ENCODE measurements around the gene MB21D2. TPM values are rescaled to one million over a fixed set of nuclear protein-coding genes. Genes with fewer than 3 reads are reported as not detected.

The MB21D2 gene
- total RNA-seq, 1 experiment from 2014 or later, result 20.4 TPM

- Histone ChIP-seq H3K27ac (no peak overlapping the region; the same call in 1 of the 2 replicates), H3K9me3 (replicated peaks) (no peaks in the 10 kb centered on the region), H3K27me3 (no peaks in the 10 kb centered on the region), H3K4me1 (peaks cover 76% of the 10 kb centered on the region), H3K4me3 (no peak overlapping the region), H3K36me3 (no peaks in the 10 kb centered on the region)
- no peak for DNase-seq
These were observed 69.7 kb downstream of the MB21D2 start for GRCh38 chr3:192847941-192848340.

GRCh38 chr3:192845526-192845855 is 72.2 kb downstream of the MB21D2 start:
- no peak for DNase-seq
- H3K27me3 ChIP-seq, result no peaks in the 10 kb centered on the region
- no peak overlapping the region for H3K4me3 ChIP-seq
- no peaks in the 10 kb centered on the region for H3K36me3 ChIP-seq
- no peaks in the 10 kb centered on the region for H3K9me3 ChIP-seq (replicated peaks)
- H3K4me1 ChIP-seq, result peaks cover 57% of the 10 kb centered on the region
- no peak overlapping the region for H3K27ac ChIP-seq

- H3K27me3 ChIP-seq, result no peaks in the 10 kb centered on the region
- peak overlapping the region; percentile 55 for H3K27ac ChIP-seq
- no peaks in the 10 kb centered on the region for H3K9me3 ChIP-seq (replicated peaks)
- no peak for DNase-seq
- no peak overlapping the region for H3K4me3 ChIP-seq
- no peaks in the 10 kb centered on the region for H3K36me3 ChIP-seq
- peaks cover 52% of the 10 kb centered on the region for H3K4me1 ChIP-seq
These were observed 72.7 kb downstream of the MB21D2 start for GRCh38 chr3:192844836-192845525.

DNA sequence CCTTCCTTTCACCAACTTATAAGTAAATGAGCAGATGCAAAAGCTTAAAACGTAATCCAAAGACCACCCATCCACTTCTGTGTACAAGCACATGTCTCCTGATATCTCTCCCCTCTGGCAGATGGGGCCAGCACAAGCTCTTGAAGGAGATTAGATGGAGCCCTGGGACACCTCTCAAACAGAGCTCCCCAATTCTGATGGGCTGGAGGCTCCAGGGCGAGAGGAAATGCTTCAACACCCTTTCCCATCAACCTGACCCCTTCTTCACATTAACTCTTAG is 73.2 kb downstream of the MB21D2 start:
- Histone ChIP-seq H3K4me1 (peaks cover 52% of the 10 kb centered on the region), H3K9me3 (replicated peaks) (no peaks in the 10 kb centered on the region), H3K36me3 (no peaks in the 10 kb centered on the region), H3K27ac (peak overlapping the region; percentile 55), H3K27me3 (no peaks in the 10 kb centered on the region), H3K4me3 (no peak overlapping the region)
- DNase-seq, result peak; percentile 66 to 78

- Histone ChIP-seq H3K4me3 (no peak overlapping the region), H3K27me3 (no peaks in the 10 kb centered on the region), H3K36me3 (no peaks in the 10 kb centered on the region), H3K9me3 (replicated peaks) (no peaks in the 10 kb centered on the region), H3K27ac (peak overlapping the region; percentile 55), H3K4me1 (peaks cover 52% of the 10 kb centered on the region)
- DNase-seq, result no peak
These were observed 73.8 kb downstream of the MB21D2 start for GRCh38 chr3:192843723-192844485.

DNA sequence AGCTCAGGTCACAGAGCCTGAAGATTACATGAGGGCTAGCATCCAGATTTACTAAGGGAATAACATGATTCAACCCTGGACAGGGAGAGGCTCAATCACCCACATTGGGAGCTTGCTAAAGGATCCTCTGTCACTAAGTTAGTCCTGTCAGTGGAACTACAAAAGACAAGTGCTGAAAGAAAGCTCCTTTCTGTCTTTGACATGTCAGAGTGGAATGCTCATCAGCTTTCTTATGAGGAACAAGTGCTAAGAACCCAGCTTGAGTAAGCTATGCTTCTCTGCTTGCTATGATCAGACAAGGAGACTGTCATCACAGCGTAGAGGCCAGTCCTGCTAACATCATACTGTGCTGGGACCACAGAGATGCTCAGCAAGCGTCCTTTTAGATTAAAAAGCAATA is 74.5 kb downstream of the MB21D2 start:
- Histone ChIP-seq H3K4me3 (no peak overlapping the region), H3K27ac (peak overlapping the region; percentile 55; the same call in 1 of the 2 replicates), H3K9me3 (replicated peaks) (no peaks in the 10 kb centered on the region), H3K27me3 (no peaks in the 10 kb centered on the region), H3K36me3 (no peaks in the 10 kb centered on the region), H3K4me1 (peaks cover 45% of the 10 kb centered on the region)
- no peak for DNase-seq

GRCh38 chr3:192842711-192843110 is 74.9 kb downstream of the MB21D2 start:
- H3K36me3 ChIP-seq, result no peaks in the 10 kb centered on the region

GRCh38 chr3:192842138-192842537 is 75.5 kb downstream of the MB21D2 start:
- peaks cover 35% of the 10 kb centered on the region for H3K4me1 ChIP-seq
- H3K4me3 ChIP-seq, result no peak overlapping the region
- no peak for DNase-seq
- H3K36me3 ChIP-seq, result no peaks in the 10 kb centered on the region
- H3K27ac ChIP-seq, result no peak overlapping the region
- no peaks in the 10 kb centered on the region for H3K9me3 ChIP-seq (replicated peaks)
- H3K27me3 ChIP-seq, result no peaks in the 10 kb centered on the region

More at GRCh38 chr3:192842711-192843110, 74.9 kb downstream of the MB21D2 start:
- Histone ChIP-seq H3K27ac (no peak overlapping the region; the same call in 1 of the 2 replicates), H3K9me3 (replicated peaks) (no peaks in the 10 kb centered on the region), H3K4me1 (peaks cover 41% of the 10 kb centered on the region), H3K4me3 (no peak overlapping the region), H3K27me3 (no peaks in the 10 kb centered on the region)
- DNase-seq, result no peak

- H3K36me3 ChIP-seq, result no peaks in the 10 kb centered on the region
- no peak overlapping the region for H3K27ac ChIP-seq
- H3K4me3 ChIP-seq, result no peak overlapping the region
- no peaks in the 10 kb centered on the region for H3K27me3 ChIP-seq
- DNase-seq, result no peak
- peaks cover 28% of the 10 kb centered on the region for H3K4me1 ChIP-seq
- H3K9me3 ChIP-seq (replicated peaks), result no peaks in the 10 kb centered on the region
These were observed 76.2 kb downstream of the MB21D2 start for GRCh38 chr3:192841428-192841827.

DNA sequence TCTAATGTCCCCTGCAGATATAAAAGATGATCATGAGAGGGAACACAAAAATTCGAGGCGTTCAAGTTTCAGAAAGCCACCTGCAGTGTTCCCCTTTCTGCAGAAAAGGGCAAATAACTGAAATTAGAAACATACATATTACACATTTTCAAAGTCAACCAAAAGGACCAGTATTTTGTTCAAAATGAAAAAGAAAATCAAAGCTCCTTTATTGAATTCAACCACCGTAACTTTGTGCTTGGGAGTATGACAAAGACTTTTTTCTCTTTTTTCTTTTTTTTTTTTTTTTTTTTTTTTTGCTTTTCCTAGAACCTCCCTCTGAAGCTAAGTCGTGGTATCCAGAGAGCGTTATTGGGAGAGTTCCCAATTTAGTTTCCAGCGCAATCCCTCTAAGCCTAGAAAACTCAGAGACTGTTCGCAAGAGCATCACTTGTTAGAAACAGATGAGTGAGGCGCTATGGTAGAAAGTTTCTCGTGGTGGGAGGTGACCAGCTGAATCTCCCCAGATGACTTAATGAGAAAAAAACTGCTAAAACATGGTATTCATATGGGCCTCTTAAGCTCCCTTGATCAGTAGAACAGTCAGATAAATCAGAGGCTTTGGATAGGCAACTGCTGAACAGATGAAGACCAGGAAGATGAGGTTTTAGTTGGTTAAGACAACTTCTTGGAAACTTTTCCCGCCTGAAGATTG is 77.4 kb downstream of the MB21D2 start:
- DNase-seq, result no peak
- no peaks in the 10 kb centered on the region for H3K36me3 ChIP-seq
- no peak overlapping the region for H3K4me3 ChIP-seq
- H3K27ac ChIP-seq, result no peak overlapping the region
- H3K27me3 ChIP-seq, result no peaks in the 10 kb centered on the region
- no peaks in the 10 kb centered on the region for H3K9me3 ChIP-seq (replicated peaks)
- peaks cover 28% of the 10 kb centered on the region for H3K4me1 ChIP-seq

GRCh38 chr3:192835818-192836815 is 81.5 kb downstream of the MB21D2 start:
- no peak overlapping the region for H3K27ac ChIP-seq
- H3K4me3 ChIP-seq, result no peak overlapping the region
- no peaks in the 10 kb centered on the region for H3K27me3 ChIP-seq
- no peaks in the 10 kb centered on the region for H3K36me3 ChIP-seq
- H3K9me3 ChIP-seq (replicated peaks), result no peaks in the 10 kb centered on the region
- peaks cover 36% of the 10 kb centered on the region for H3K4me1 ChIP-seq
- DNase-seq, result no peak

DNA sequence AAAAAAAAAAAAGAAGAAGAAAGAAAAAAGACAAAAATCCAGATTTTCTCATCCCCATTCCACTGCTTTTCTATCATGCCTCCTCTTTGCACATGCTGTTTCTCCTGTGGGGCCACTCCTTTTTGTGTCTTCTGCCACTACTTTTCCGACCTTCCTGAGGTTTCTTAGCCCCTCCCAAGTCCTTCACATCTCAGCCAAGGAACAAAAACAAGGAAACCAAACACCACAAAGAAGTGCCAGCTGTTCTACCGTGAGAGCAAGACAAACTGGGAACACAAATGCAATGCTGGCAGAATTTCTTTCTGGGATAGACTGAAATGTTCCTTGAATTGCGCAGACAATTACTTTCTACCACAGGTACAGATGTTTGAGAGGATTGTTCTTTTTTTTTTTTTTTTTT is 83.2 kb downstream of the MB21D2 start:
- Histone ChIP-seq H3K9me3 (replicated peaks) (no peaks in the 10 kb centered on the region), H3K4me1 (peaks cover 51% of the 10 kb centered on the region), H3K27me3 (no peaks in the 10 kb centered on the region), H3K4me3 (no peak overlapping the region), H3K36me3 (no peaks in the 10 kb centered on the region), H3K27ac (no peak overlapping the region)
- DNase-seq, result no peak

GRCh38 chr3:192833177-192833890 is 84.3 kb downstream of the MB21D2 start:
- no peak for DNase-seq
- Histone ChIP-seq H3K4me1 (peaks cover 53% of the 10 kb centered on the region), H3K27me3 (no peaks in the 10 kb centered on the region), H3K4me3 (no peak overlapping the region), H3K27ac (peak overlapping the region; percentile 34; the same call in 1 of the 2 replicates), H3K9me3 (replicated peaks) (no peaks in the 10 kb centered on the region), H3K36me3 (no peaks in the 10 kb centered on the region)

DNA sequence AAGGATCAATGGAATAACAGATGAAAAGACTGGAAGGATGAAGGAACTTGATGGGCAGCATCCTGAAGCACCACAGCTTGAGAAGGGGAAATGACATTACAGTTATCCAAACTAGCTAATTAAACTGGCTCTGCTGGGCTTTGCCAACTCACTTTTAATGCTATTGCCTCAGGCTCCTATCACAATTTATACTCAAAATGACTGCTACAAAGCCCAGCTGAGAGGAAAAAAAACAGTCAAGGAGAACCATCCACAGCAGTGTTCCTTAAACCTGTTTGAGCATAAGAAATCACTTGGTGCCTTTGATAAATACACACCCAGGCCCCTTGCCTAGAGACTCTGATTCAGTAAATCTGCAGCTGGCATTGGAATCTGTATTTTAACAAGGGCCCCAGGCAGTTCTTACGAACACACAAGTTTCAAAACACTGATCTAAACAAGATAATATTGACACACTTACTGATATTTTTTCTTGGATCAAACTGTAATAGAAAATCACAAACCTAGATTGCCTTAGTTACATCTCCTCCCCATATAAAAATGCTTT is 85.8 kb downstream of the MB21D2 start:
- peak overlapping the region; percentile 89 for H3K27ac ChIP-seq

More for the DNA sequence above, 85.8 kb downstream of the MB21D2 start:
- no peaks in the 10 kb centered on the region for H3K27me3 ChIP-seq
- H3K4me3 ChIP-seq, result no peak overlapping the region
- no peak for DNase-seq
- H3K4me1 ChIP-seq, result peaks cover 53% of the 10 kb centered on the region
- H3K9me3 ChIP-seq (replicated peaks), result no peaks in the 10 kb centered on the region
- no peaks in the 10 kb centered on the region for H3K36me3 ChIP-seq

Data from SJCRH30 (cell line).